Measurements from ENCODE around the gene CABLES2. TPM values are rescaled to one million over a fixed set of nuclear protein-coding genes. Genes with fewer than 3 reads are reported as not detected.
A peak's percentile ranks its signal among the peaks of the same experiment; 100 is the strongest.

CABLES2 gene
- total RNA-seq, 1 experiment from 2014 or later = 8.9 TPM

DNA sequence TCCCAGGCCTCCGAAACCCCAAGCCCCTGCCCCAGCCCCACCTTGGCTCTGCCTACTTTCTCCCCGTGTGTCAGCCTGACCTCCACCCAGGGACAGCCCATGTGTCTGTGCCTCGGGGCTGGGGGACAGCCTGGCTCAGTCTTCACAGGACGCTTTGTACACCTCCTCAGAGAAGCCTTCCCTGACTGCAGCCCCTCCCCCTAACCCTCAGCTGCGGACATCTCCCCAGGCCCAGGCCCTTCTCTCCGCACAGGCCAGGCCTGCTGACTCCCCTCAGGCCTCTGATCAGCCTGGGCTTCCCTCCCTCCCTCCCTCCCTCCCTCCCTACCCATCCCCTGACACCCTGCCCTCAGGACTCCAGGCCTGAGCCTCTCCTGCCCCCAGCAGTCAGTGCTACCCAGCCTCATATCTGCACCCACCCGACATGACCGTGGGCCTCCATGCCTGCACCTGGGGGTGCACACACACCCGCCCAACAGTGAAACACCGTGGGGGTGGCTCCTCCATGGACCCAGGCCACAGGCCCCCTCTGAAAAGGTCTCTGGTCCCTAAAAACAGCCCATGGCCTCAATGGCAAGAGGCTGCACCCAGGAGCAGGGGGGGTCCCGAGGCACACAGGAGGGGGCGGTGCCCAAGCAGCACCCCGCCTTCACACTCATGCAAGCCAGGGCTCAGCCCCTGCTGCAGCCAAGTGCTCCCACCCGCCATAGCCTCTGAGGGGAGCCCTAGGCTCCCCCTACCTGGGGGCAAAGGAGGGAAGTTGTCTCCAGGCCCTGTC lies 52.9 kb downstream of the CABLES2 start:
- no peaks in the 10 kb centered on the region for H3K27me3 ChIP-seq (ENCODE audit: insufficient read depth, low read length)
- H3K9ac ChIP-seq (ENCODE audit: low read length) = no peak overlapping the region
- ChIA-PET CTCF (no interaction called here), POLR2A (no interaction called here), RAD21 (ENCODE audit: low non-redundant PET in 1 of 2, low total read pairs in 2 of 2, uncharacterized antibody in 2 of 2, unreplicated experiment in 2 of 2) (no interaction called here)
- no TSS peak for BruUV-seq (replicated peaks)
- H3K27ac ChIP-seq (ENCODE audit: low read depth, low read length) = peak overlapping the region; percentile 91; the same call in 1 of the 2 replicates
- no peaks in the 10 kb centered on the region for H3K9me3 ChIP-seq (ENCODE audit: control insufficient read depth in 1 of 2, insufficient read depth in 1 of 2, low read depth in 1 of 2, low read length in 2 of 2)
- no peak for ATAC-seq
- H3K36me3 ChIP-seq (ENCODE audit: control insufficient read depth in 1 of 2, insufficient read depth in 2 of 2, low read length in 2 of 2) = peaks cover 3 to 25% of the 10 kb centered on the region in 2 experiments; a peak in 2 of 4 replicates
- no peaks in the 10 kb centered on the region for H3K9me2 ChIP-seq (ENCODE audit: insufficient read depth)
- peaks cover 63 to 88% of the 10 kb centered on the region in 2 experiments for H3K4me1 ChIP-seq (ENCODE audit: control insufficient read depth in 1 of 2, insufficient read depth in 2 of 2, low read length in 2 of 2)
- DNase-seq (ENCODE audit: low read depth, low spot score) = no peak
- TF ChIP-seq SRF (IDR thresholded peaks at IDR 0.05; ENCODE audit: low read depth) (no peak), EGR1 (IDR thresholded peaks at IDR 0.05; ENCODE audit: low read depth) (no peak), FOSL1 (IDR thresholded peaks at IDR 0.05; ENCODE audit: low read depth) (no peak), EZH2phosphoT487 (IDR thresholded peaks at IDR 0.05; ENCODE audit: borderline replicate concordance) (no peak), EZH2 (IDR thresholded peaks at IDR 0.05) (no peak), CBX3 (IDR thresholded peaks at IDR 0.05; ENCODE audit: low read depth) (no peak), SIN3A (IDR thresholded peaks at IDR 0.05; ENCODE audit: low read depth) (no peak), ELF1 (IDR thresholded peaks at IDR 0.05; ENCODE audit: borderline replicate concordance, low read depth) (no peak), CTCF (IDR thresholded peaks at IDR 0.05 in 2 of 3, conservative IDR thresholded peaks at IDR 0.05 in 1 of 3; ENCODE audit: borderline replicate concordance in 1 of 3, insufficient read depth in 1 of 3, low read depth in 2 of 3, low read length in 2 of 3) (no peak), CEBPB (IDR thresholded peaks at IDR 0.05; ENCODE audit: low read depth) (no peak), YY1 (IDR thresholded peaks at IDR 0.05; ENCODE audit: extremely low read depth, insufficient replicate concordance, low read depth, low read length) (no peak), ZBTB33 (IDR thresholded peaks at IDR 0.05; ENCODE audit: extremely low read depth, insufficient replicate concordance, low read length) (no peak), RAD21 (IDR thresholded peaks at IDR 0.05; ENCODE audit: low read depth) (no peak), ZNF274 (IDR thresholded peaks at IDR 0.05; ENCODE audit: low read depth, low read length) (no peak)
- TF ChIP-seq, protein P1, sequence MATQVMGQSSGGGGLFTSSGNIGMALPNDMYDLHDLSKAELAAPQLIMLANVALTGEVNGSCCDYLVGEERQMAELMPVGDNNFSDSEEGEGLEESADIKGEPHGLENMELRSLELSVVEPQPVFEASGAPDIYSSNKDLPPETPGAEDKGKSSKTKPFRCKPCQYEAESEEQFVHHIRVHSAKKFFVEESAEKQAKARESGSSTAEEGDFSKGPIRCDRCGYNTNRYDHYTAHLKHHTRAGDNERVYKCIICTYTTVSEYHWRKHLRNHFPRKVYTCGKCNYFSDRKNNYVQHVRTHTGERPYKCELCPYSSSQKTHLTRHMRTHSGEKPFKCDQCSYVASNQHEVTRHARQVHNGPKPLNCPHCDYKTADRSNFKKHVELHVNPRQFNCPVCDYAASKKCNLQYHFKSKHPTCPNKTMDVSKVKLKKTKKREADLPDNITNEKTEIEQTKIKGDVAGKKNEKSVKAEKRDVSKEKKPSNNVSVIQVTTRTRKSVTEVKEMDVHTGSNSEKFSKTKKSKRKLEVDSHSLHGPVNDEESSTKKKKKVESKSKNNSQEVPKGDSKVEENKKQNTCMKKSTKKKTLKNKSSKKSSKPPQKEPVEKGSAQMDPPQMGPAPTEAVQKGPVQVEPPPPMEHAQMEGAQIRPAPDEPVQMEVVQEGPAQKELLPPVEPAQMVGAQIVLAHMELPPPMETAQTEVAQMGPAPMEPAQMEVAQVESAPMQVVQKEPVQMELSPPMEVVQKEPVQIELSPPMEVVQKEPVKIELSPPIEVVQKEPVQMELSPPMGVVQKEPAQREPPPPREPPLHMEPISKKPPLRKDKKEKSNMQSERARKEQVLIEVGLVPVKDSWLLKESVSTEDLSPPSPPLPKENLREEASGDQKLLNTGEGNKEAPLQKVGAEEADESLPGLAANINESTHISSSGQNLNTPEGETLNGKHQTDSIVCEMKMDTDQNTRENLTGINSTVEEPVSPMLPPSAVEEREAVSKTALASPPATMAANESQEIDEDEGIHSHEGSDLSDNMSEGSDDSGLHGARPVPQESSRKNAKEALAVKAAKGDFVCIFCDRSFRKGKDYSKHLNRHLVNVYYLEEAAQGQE (IDR thresholded peaks at IDR 0.05; ENCODE audit: low read depth) = no peak
- TF ChIP-seq, protein P2, sequence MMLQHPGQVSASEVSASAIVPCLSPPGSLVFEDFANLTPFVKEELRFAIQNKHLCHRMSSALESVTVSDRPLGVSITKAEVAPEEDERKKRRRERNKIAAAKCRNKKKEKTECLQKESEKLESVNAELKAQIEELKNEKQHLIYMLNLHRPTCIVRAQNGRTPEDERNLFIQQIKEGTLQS (IDR thresholded peaks at IDR 0.05) = no peak
- TF ChIP-seq, protein P3, sequence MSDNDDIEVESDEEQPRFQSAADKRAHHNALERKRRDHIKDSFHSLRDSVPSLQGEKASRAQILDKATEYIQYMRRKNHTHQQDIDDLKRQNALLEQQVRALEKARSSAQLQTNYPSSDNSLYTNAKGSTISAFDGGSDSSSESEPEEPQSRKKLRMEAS (IDR thresholded peaks at IDR 0.05) = no peak
- no peak overlapping the region for H3K4me3 ChIP-seq (replicated peaks in 1 of 2; ENCODE audit: low read depth in 1 of 2, low read length in 2 of 2)
- no peak overlapping the region for H2AFZ ChIP-seq (ENCODE audit: low read depth, low read length, poor library complexity, severe bottlenecking)
- H3K79me2 ChIP-seq (ENCODE audit: insufficient read depth, low read length) = peaks cover 72% of the 10 kb centered on the region
- no peak overlapping the region for H3K4me2 ChIP-seq (ENCODE audit: low read length)
- H4K20me1 ChIP-seq (ENCODE audit: insufficient read depth) = no peaks in the 10 kb centered on the region
- intact Hi-C loops (cut with micrococcal nuclease) = no loop called here
